ENCODE results near the gene VPS9D1.
A peak's percentile ranks its signal among the peaks of the same experiment; 100 is the strongest.
"Not testable (repeated sequence)": the region's sequence is repeated elsewhere in the genome, so short reads cannot be mapped to it uniquely, and the experiment has no call there.

The VPS9D1 gene

GRCh38 chr16:89664238-89664637, 56.5 kb downstream of the VPS9D1 start:
- not testable (repeated sequence) for DNase-seq (ENCODE audit: low read depth)

- DNase-seq (ENCODE audit: low read depth) = no peak
Measured at GRCh38 chr16:89661215-89661614, 59.5 kb downstream of the VPS9D1 start.

DNA sequence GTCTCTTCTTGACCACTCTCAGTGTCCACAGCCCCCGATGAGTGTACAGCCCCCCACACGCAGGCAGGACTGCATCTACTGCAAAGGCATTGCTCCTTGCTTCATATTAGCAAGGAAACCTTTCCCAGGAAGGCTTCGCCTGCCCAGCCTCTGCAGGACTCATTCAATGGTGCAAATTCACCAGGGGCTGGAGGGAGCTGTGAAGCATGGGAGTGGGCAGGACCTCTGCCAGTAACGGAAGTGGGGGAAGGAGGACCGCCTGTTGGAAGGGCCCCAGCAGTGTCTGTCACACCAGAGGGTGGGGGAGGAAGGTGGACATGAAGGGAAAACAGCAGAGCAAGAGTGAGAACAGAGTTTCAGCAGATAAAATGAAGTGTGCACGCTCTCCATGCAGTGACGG, 60.6 kb downstream of the VPS9D1 start:
- no peak for DNase-seq (ENCODE audit: low read depth)

- no peak for DNase-seq (ENCODE audit: low read depth)
Measured at GRCh38 chr16:89658221-89658879, 62.3 kb downstream of the VPS9D1 start.

- DNase-seq (ENCODE audit: low read depth) = peak; percentile 89
Measured at GRCh38 chr16:89657442-89658220, 63.1 kb downstream of the VPS9D1 start, which contains the start of the genes CHMP1A and SPATA33. Gene CHMP1A, minus strand, starts transcription at chr16:89657708. Its CDS starts 120 bp downstream, at chr16:89657588. Gene SPATA33, plus strand, starts transcription at chr16:89657836. Its CDS starts 76 bp downstream, at chr16:89657912.
